ENCODE data around the gene SLC3A2.

DNA sequence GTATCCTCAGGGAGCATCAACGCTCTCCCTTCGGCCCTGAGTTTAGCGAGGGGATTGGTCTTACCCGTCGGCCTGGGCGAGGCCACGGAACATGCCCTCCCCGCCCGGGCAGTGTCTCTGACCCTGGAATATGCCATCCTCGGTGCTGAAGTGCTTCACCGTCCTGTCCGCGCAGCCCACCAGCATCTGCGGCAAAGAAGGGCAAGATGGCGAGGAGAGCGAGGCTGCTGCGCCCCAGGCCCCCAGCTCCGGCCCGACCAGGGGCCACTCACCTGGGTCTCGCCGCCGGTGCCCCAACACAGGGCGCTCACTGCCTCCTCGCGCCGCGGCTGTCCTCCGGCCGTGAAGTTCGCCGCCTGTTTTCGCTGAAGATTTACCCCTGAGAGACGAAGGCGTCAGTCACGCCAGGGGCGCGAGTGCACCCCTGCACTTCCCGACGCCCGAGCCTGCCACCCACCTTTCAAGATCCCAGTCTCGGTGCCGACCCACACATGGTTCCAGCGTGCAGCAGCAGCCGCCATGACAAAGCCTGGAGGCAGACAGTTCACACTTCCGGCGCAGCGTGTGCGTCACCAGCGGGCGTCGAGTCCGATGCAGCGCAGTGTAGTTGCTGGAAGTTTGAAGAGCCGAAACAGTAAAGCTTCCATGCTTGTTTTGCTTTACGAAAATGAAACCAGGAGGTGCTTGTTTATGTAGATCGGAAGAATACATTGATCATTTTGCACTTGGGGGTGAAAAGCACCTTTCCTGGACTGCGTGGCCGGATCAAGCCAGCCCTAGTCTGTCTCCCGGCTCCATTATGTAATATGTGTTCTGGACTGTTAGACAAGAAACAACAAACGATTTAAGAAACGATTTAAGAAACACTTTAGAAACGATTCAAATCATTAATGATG is 41.4 kb upstream of the SLC3A2 start, which contains the start of gene WDR74:
- TF ChIP-seq EZH2 (IDR thresholded peaks at IDR 0.05; ENCODE audit: low read length, missing control alignments) = no peak
- TF ChIP-seq, protein P1, sequence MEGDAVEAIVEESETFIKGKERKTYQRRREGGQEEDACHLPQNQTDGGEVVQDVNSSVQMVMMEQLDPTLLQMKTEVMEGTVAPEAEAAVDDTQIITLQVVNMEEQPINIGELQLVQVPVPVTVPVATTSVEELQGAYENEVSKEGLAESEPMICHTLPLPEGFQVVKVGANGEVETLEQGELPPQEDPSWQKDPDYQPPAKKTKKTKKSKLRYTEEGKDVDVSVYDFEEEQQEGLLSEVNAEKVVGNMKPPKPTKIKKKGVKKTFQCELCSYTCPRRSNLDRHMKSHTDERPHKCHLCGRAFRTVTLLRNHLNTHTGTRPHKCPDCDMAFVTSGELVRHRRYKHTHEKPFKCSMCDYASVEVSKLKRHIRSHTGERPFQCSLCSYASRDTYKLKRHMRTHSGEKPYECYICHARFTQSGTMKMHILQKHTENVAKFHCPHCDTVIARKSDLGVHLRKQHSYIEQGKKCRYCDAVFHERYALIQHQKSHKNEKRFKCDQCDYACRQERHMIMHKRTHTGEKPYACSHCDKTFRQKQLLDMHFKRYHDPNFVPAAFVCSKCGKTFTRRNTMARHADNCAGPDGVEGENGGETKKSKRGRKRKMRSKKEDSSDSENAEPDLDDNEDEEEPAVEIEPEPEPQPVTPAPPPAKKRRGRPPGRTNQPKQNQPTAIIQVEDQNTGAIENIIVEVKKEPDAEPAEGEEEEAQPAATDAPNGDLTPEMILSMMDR (conservative IDR thresholded peaks at IDR 0.05 in 1 of 2, IDR thresholded peaks at IDR 0.05 in 1 of 2; ENCODE audit: low read depth in 1 of 2, low read length in 2 of 2) = no peak

All from fibroblast of lung (primary cell).